Measurements from ENCODE around the gene NEO1.

The NEO1 gene

GRCh38 chr15:73171711-73172110, 119.4 kb downstream of the NEO1 start:
- Histone ChIP-seq H3K9ac (ENCODE audit: low read length) (no peak overlapping the region), H3K4me3 (ENCODE audit: insufficient read depth in 1 of 2, low read depth in 1 of 2, low read length in 2 of 2) (no peak overlapping the region), H3K18ac (ENCODE audit: low read depth in 1 of 2, low read length in 2 of 2) (no peak overlapping the region), H3K4me1 (ENCODE audit: control insufficient read depth, insufficient read depth, low read depth, low read length) (peaks cover 3% of the 10 kb centered on the region), H4K91ac (ENCODE audit: low read length) (no peak overlapping the region), H2BK5ac (ENCODE audit: low read depth, low read length, poor library complexity, severe bottlenecking) (no peak overlapping the region), H3K23ac (ENCODE audit: low read length in 2 of 2) (no peak overlapping the region), H3K36me3 (ENCODE audit: control insufficient read depth in 1 of 2, insufficient read depth in 2 of 2, low read depth in 1 of 2, low read length in 2 of 2) (no peaks in the 10 kb centered on the region), H3K27ac (ENCODE audit: low read length, poor library complexity, severe bottlenecking) (no peak overlapping the region), H3K4ac (ENCODE audit: low read depth in 1 of 2, low read length in 2 of 2) (no peak overlapping the region), H3K14ac (ENCODE audit: low read length in 2 of 2) (no peak overlapping the region), H2AK5ac (ENCODE audit: low read length, severe bottlenecking) (no peak overlapping the region), H3K9me3 (ENCODE audit: control insufficient read depth, low read length) (no peaks in the 10 kb centered on the region), H2BK12ac (ENCODE audit: low read length in 2 of 2) (no peak overlapping the region), H3K27me3 (ENCODE audit: control insufficient read depth in 1 of 2, insufficient read depth in 1 of 2, low read length in 2 of 2) (no peaks in the 10 kb centered on the region), H3K79me1 (replicated peaks; ENCODE audit: low read length, poor library complexity, severe bottlenecking) (peaks cover 9% of the 10 kb centered on the region), H3K4me2 (ENCODE audit: low read length, poor library complexity, severe bottlenecking) (no peak overlapping the region), H2BK15ac (ENCODE audit: low read depth, poor library complexity, severe bottlenecking) (no peak overlapping the region), H4K8ac (ENCODE audit: low read length) (no peak overlapping the region), H2AFZ (ENCODE audit: low read depth, low read length) (no peak overlapping the region), H2BK120ac (ENCODE audit: low read depth, low read length) (no peak overlapping the region)
- no peak for DNase-seq
- WGBS: 93% methylated on average over 9 of the region's 9 CpGs

- Histone ChIP-seq H2BK12ac (ENCODE audit: low read length in 2 of 2) (no peak overlapping the region), H2BK120ac (ENCODE audit: low read depth, low read length) (no peak overlapping the region), H3K79me1 (replicated peaks; ENCODE audit: low read length, poor library complexity, severe bottlenecking) (peaks cover 8% of the 10 kb centered on the region), H3K36me3 (ENCODE audit: control insufficient read depth in 1 of 2, insufficient read depth in 2 of 2, low read depth in 1 of 2, low read length in 2 of 2) (no peaks in the 10 kb centered on the region), H3K23ac (ENCODE audit: low read length in 2 of 2) (no peak overlapping the region), H3K9me3 (ENCODE audit: control insufficient read depth, low read length) (no peaks in the 10 kb centered on the region), H3K27me3 (ENCODE audit: control insufficient read depth in 1 of 2, insufficient read depth in 1 of 2, low read length in 2 of 2) (no peaks in the 10 kb centered on the region), H3K9ac (ENCODE audit: low read length) (no peak overlapping the region), H4K8ac (ENCODE audit: low read length) (no peak overlapping the region), H2BK15ac (ENCODE audit: low read depth, poor library complexity, severe bottlenecking) (no peak overlapping the region), H3K27ac (ENCODE audit: low read length, poor library complexity, severe bottlenecking) (no peak overlapping the region), H3K14ac (ENCODE audit: low read length in 2 of 2) (no peak overlapping the region), H3K4ac (ENCODE audit: low read depth in 1 of 2, low read length in 2 of 2) (no peak overlapping the region), H2AFZ (ENCODE audit: low read depth, low read length) (no peak overlapping the region), H3K4me3 (ENCODE audit: insufficient read depth in 1 of 2, low read depth in 1 of 2, low read length in 2 of 2) (no peak overlapping the region), H4K91ac (ENCODE audit: low read length) (no peak overlapping the region), H2AK5ac (ENCODE audit: low read length, severe bottlenecking) (no peak overlapping the region), H2BK5ac (ENCODE audit: low read depth, low read length, poor library complexity, severe bottlenecking) (no peak overlapping the region), H3K4me2 (ENCODE audit: low read length, poor library complexity, severe bottlenecking) (no peak overlapping the region), H3K4me1 (ENCODE audit: control insufficient read depth, insufficient read depth, low read depth, low read length) (peaks cover 3% of the 10 kb centered on the region), H3K18ac (ENCODE audit: low read depth in 1 of 2, low read length in 2 of 2) (no peak overlapping the region)
- DNase-seq: no peak
These were observed 120.2 kb downstream of the NEO1 start for GRCh38 chr15:73172508-73172907.

GRCh38 chr15:73174171-73174570, 121.9 kb downstream of the NEO1 start:
- DNase-seq: no peak
- no peaks in the 10 kb centered on the region for H3K27me3 ChIP-seq (ENCODE audit: control insufficient read depth in 1 of 2, insufficient read depth in 1 of 2, low read length in 2 of 2)
- H4K91ac ChIP-seq (ENCODE audit: low read length): no peak overlapping the region
- peaks cover 9% of the 10 kb centered on the region for H3K79me1 ChIP-seq (replicated peaks; ENCODE audit: low read length, poor library complexity, severe bottlenecking)
- no peak overlapping the region for H2BK15ac ChIP-seq (ENCODE audit: low read depth, poor library complexity, severe bottlenecking)
- no peak overlapping the region for H2AK5ac ChIP-seq (ENCODE audit: low read length, severe bottlenecking)
- H3K4me1 ChIP-seq (ENCODE audit: control insufficient read depth, insufficient read depth, low read depth, low read length): peaks cover 3% of the 10 kb centered on the region
- no peak overlapping the region for H3K14ac ChIP-seq (ENCODE audit: low read length in 2 of 2)
- H3K23ac ChIP-seq (ENCODE audit: low read length in 2 of 2): no peak overlapping the region
- H3K36me3 ChIP-seq (ENCODE audit: control insufficient read depth in 1 of 2, insufficient read depth in 2 of 2, low read depth in 1 of 2, low read length in 2 of 2): peaks cover 2 to 3% of the 10 kb centered on the region in 2 experiments
- H3K4me2 ChIP-seq (ENCODE audit: low read length, poor library complexity, severe bottlenecking): no peak overlapping the region
- no peak overlapping the region for H3K4ac ChIP-seq (ENCODE audit: low read depth in 1 of 2, low read length in 2 of 2)
- no peak overlapping the region for H4K8ac ChIP-seq (ENCODE audit: low read length)
- no peak overlapping the region for H3K4me3 ChIP-seq (ENCODE audit: insufficient read depth in 1 of 2, low read depth in 1 of 2, low read length in 2 of 2)
- WGBS: 93% methylated on average over 1 of the region's 1 CpG
- no peak overlapping the region for H3K9ac ChIP-seq (ENCODE audit: low read length)
- no peak overlapping the region for H2BK120ac ChIP-seq (ENCODE audit: low read depth, low read length)
- H3K9me3 ChIP-seq (ENCODE audit: control insufficient read depth, low read length): no peaks in the 10 kb centered on the region
- no peak overlapping the region for H3K27ac ChIP-seq (ENCODE audit: low read length, poor library complexity, severe bottlenecking)
- no peak overlapping the region for H2BK5ac ChIP-seq (ENCODE audit: low read depth, low read length, poor library complexity, severe bottlenecking)
- no peak overlapping the region for H3K18ac ChIP-seq (ENCODE audit: low read depth in 1 of 2, low read length in 2 of 2)
- no peak overlapping the region for H2AFZ ChIP-seq (ENCODE audit: low read depth, low read length)
- no peak overlapping the region for H2BK12ac ChIP-seq (ENCODE audit: low read length in 2 of 2)

GRCh38 chr15:73175382-73175781, 123.1 kb downstream of the NEO1 start:
- H3K36me3 ChIP-seq (ENCODE audit: control insufficient read depth in 1 of 2, insufficient read depth in 2 of 2, low read depth in 1 of 2, low read length in 2 of 2): peaks cover 4 to 7% of the 10 kb centered on the region in 2 experiments
- H3K23ac ChIP-seq (ENCODE audit: low read length in 2 of 2): no peak overlapping the region
- no peak overlapping the region for H2BK12ac ChIP-seq (ENCODE audit: low read length in 2 of 2)
- WGBS: 100% methylated on average over 1 of the region's 3 CpGs
- H2BK5ac ChIP-seq (ENCODE audit: low read depth, low read length, poor library complexity, severe bottlenecking): no peak overlapping the region
- no peak for DNase-seq
- no peak overlapping the region for H3K4me3 ChIP-seq (ENCODE audit: insufficient read depth in 1 of 2, low read depth in 1 of 2, low read length in 2 of 2)
- no peaks in the 10 kb centered on the region for H3K9me3 ChIP-seq (ENCODE audit: control insufficient read depth, low read length)
- H3K27me3 ChIP-seq (ENCODE audit: control insufficient read depth in 1 of 2, insufficient read depth in 1 of 2, low read length in 2 of 2): no peaks in the 10 kb centered on the region
- peaks cover 3% of the 10 kb centered on the region for H3K4me1 ChIP-seq (ENCODE audit: control insufficient read depth, insufficient read depth, low read depth, low read length)
- no peak overlapping the region for H2AFZ ChIP-seq (ENCODE audit: low read depth, low read length)
- no peak overlapping the region for H4K8ac ChIP-seq (ENCODE audit: low read length)
- H3K4me2 ChIP-seq (ENCODE audit: low read length, poor library complexity, severe bottlenecking): no peak overlapping the region
- no peak overlapping the region for H4K91ac ChIP-seq (ENCODE audit: low read length)
- H2AK5ac ChIP-seq (ENCODE audit: low read length, severe bottlenecking): no peak overlapping the region
- H3K9ac ChIP-seq (ENCODE audit: low read length): no peak overlapping the region
- H2BK15ac ChIP-seq (ENCODE audit: low read depth, poor library complexity, severe bottlenecking): no peak overlapping the region
- no peak overlapping the region for H3K27ac ChIP-seq (ENCODE audit: low read length, poor library complexity, severe bottlenecking)
- H3K4ac ChIP-seq (ENCODE audit: low read depth in 1 of 2, low read length in 2 of 2): no peak overlapping the region
- H3K18ac ChIP-seq (ENCODE audit: low read depth in 1 of 2, low read length in 2 of 2): no peak overlapping the region
- H2BK120ac ChIP-seq (ENCODE audit: low read depth, low read length): no peak overlapping the region
- H3K79me1 ChIP-seq (replicated peaks; ENCODE audit: low read length, poor library complexity, severe bottlenecking): peaks cover 10% of the 10 kb centered on the region
- no peak overlapping the region for H3K14ac ChIP-seq (ENCODE audit: low read length in 2 of 2)
